Memory B cell (primary cell): ENCODE results near the gene CLPSL2.
A peak's percentile ranks its signal among the peaks of the same experiment; 100 is the strongest.
"Not testable (repeated sequence)": the region's sequence is repeated elsewhere in the genome, so short reads cannot be mapped to it uniquely, and the experiment has no call there.

Source experiments
- ATAC-seq: fragments of 150-1000 bp; cut with Tn5 transposase; 2 replicates; pipeline ENCODE4 v1.10.0; 2021; ENCODE audit warnings: low read depth, mild to moderate bottlenecking, moderate library complexity
- DNase-seq, 2 donors: peaks; one replicate each; pipeline ENCODE4 v3.0.0; 2022; ENCODE audit warnings: low spot score in 2 of 2
- H3K27ac Mint-ChIP-seq: one replicate; pipeline ENCODE4 v1.8.0; 2022; ENCODE audit warnings: mild to moderate bottlenecking, moderate library complexity, mixed read lengths
- H3K27me3 Mint-ChIP-seq: one replicate; pipeline ENCODE4 v1.8.0; 2022; ENCODE audit warnings: mixed read lengths
- H3K36me3 Mint-ChIP-seq: one replicate; pipeline ENCODE4 v1.8.0; 2022; ENCODE audit warnings: mild to moderate bottlenecking, mixed read lengths
- H3K4me1 Mint-ChIP-seq: one replicate; pipeline ENCODE4 v1.8.0; 2022; ENCODE audit warnings: mixed read lengths
- H3K4me3 Mint-ChIP-seq: one replicate; pipeline ENCODE4 v1.8.0; 2022; ENCODE audit warnings: mild to moderate bottlenecking, moderate library complexity, mixed read lengths
- H3K9me3 Mint-ChIP-seq: one replicate; pipeline ENCODE4 v1.8.0; 2022; ENCODE audit warnings: mixed read lengths

CLPSL2 gene

GRCh38 chr6:35776364-35777215 is at the start of gene CLPSL2:
Gene CLPSL2 (plus strand): TSS chr6:35776598. CDS start chr6:35776619, 21 bp downstream.
- Mint-ChIP-seq H3K4me3 (peak within 1 kb of the TSS; percentile 86), H3K4me1 (peaks cover 11% of the 10 kb centered on the region), H3K36me3 (no peaks in the 10 kb centered on the region), H3K9me3 (no peaks in the 10 kb centered on the region), H3K27ac (peak within 1 kb of the TSS; percentile 74), H3K27me3 (peaks cover 5% of the 10 kb centered on the region)
- DNase-seq: peak in 1 of 2 donors; percentile 27
- ATAC-seq: peak; percentile 74

GRCh38 chr6:35727231-35727934 is 49.0 kb upstream of the CLPSL2 start:
- ATAC-seq (peak; percentile 13), DNase-seq (no peak)
- Mint-ChIP-seq H3K36me3 (no peaks in the 10 kb centered on the region), H3K4me3 (peak overlapping the region; percentile 72), H3K27me3 (no peaks in the 10 kb centered on the region), H3K9me3 (no peaks in the 10 kb centered on the region), H3K4me1 (peaks cover 40% of the 10 kb centered on the region), H3K27ac (peak overlapping the region; percentile 35)

- peak overlapping the region; percentile 78 for H3K27ac Mint-ChIP-seq
- H3K4me1 Mint-ChIP-seq: peaks cover 40% of the 10 kb centered on the region
- no peaks in the 10 kb centered on the region for H3K36me3 Mint-ChIP-seq
- H3K4me3 Mint-ChIP-seq: peak overlapping the region; percentile 87
- no peaks in the 10 kb centered on the region for H3K27me3 Mint-ChIP-seq
- DNase-seq (peak; percentile 56 to 67), ATAC-seq (peak; percentile 49)
- no peaks in the 10 kb centered on the region for H3K9me3 Mint-ChIP-seq
Measured at GRCh38 chr6:35727935-35728682, 48.3 kb upstream of the CLPSL2 start.

- Mint-ChIP-seq H3K4me1 (peaks cover 40% of the 10 kb centered on the region), H3K9me3 (no peaks in the 10 kb centered on the region), H3K36me3 (no peaks in the 10 kb centered on the region), H3K4me3 (peak overlapping the region; percentile 87), H3K27me3 (no peaks in the 10 kb centered on the region), H3K27ac (peak overlapping the region; percentile 78)
- DNase-seq: no peak
- no peak for ATAC-seq
Measured at GRCh38 chr6:35728683-35729678, 47.4 kb upstream of the CLPSL2 start.

GRCh38 chr6:35729722-35730121 is 46.7 kb upstream of the CLPSL2 start:
- H3K36me3 Mint-ChIP-seq: no peaks in the 10 kb centered on the region
- H3K27me3 Mint-ChIP-seq: no peaks in the 10 kb centered on the region
- no peak overlapping the region for H3K27ac Mint-ChIP-seq
- DNase-seq (no peak), ATAC-seq (no peak)
- H3K4me1 Mint-ChIP-seq: peaks cover 40% of the 10 kb centered on the region
- H3K9me3 Mint-ChIP-seq: no peaks in the 10 kb centered on the region
- H3K4me3 Mint-ChIP-seq: peak overlapping the region; percentile 15

- Mint-ChIP-seq H3K27me3 (no peaks in the 10 kb centered on the region), H3K9me3 (no peaks in the 10 kb centered on the region), H3K4me3 (peak overlapping the region; percentile 95), H3K36me3 (no peaks in the 10 kb centered on the region), H3K27ac (peak overlapping the region; percentile 95), H3K4me1 (peaks cover 39% of the 10 kb centered on the region)
- ATAC-seq (peak; percentile 0), DNase-seq (no peak)
Measured at GRCh38 chr6:35730745-35731413, 45.5 kb upstream of the CLPSL2 start.

- DNase-seq (peak; percentile 93 to 99), ATAC-seq (peak; percentile 69)
- Mint-ChIP-seq H3K4me3 (peak overlapping the region; percentile 95), H3K4me1 (peaks cover 41% of the 10 kb centered on the region), H3K27me3 (no peaks in the 10 kb centered on the region), H3K27ac (peak overlapping the region; percentile 95), H3K9me3 (no peaks in the 10 kb centered on the region), H3K36me3 (no peaks in the 10 kb centered on the region)
Measured at GRCh38 chr6:35731414-35731735, 45.0 kb upstream of the CLPSL2 start.

- ATAC-seq (peak; percentile 67), DNase-seq (peak; percentile 90 to 92)
- Mint-ChIP-seq H3K27me3 (no peaks in the 10 kb centered on the region), H3K27ac (peak overlapping the region; percentile 95), H3K9me3 (no peaks in the 10 kb centered on the region), H3K4me1 (peaks cover 37% of the 10 kb centered on the region), H3K4me3 (peak overlapping the region; percentile 95), H3K36me3 (no peaks in the 10 kb centered on the region)
Measured at GRCh38 chr6:35731736-35732532, 44.5 kb upstream of the CLPSL2 start.

GRCh38 chr6:35733633-35734032 is 42.8 kb upstream of the CLPSL2 start:
- H3K36me3 Mint-ChIP-seq: no peaks in the 10 kb centered on the region
- no peaks in the 10 kb centered on the region for H3K27me3 Mint-ChIP-seq
- H3K9me3 Mint-ChIP-seq: no peaks in the 10 kb centered on the region
- H3K4me1 Mint-ChIP-seq: peaks cover 28% of the 10 kb centered on the region
- H3K4me3 Mint-ChIP-seq: no peak overlapping the region
- no peak for ATAC-seq
- DNase-seq: no peak
- peak overlapping the region; percentile 11 for H3K27ac Mint-ChIP-seq

- not testable (repeated sequence) for H3K4me3 Mint-ChIP-seq, DNase-seq, ATAC-seq, H3K27me3 Mint-ChIP-seq, H3K36me3 Mint-ChIP-seq, H3K27ac Mint-ChIP-seq, H3K9me3 Mint-ChIP-seq
- H3K4me1 Mint-ChIP-seq: peaks cover 23% of the 10 kb centered on the region
Measured at GRCh38 chr6:35734319-35734718, 42.1 kb upstream of the CLPSL2 start.

GRCh38 chr6:35735452-35735851 is 40.9 kb upstream of the CLPSL2 start:
- Mint-ChIP-seq H3K9me3 (no peaks in the 10 kb centered on the region), H3K4me1 (peaks cover 16% of the 10 kb centered on the region), H3K36me3 (no peaks in the 10 kb centered on the region), H3K27ac (no peak overlapping the region), H3K27me3 (no peaks in the 10 kb centered on the region), H3K4me3 (no peak overlapping the region)
- ATAC-seq (no peak), DNase-seq (no peak)

GRCh38 chr6:35736253-35736894 is 40.0 kb upstream of the CLPSL2 start:
- H3K4me1 Mint-ChIP-seq: peaks cover 14% of the 10 kb centered on the region
- H3K36me3 Mint-ChIP-seq: no peaks in the 10 kb centered on the region
- DNase-seq (peak; percentile 88 to 89), ATAC-seq (peak; percentile 29)
- no peaks in the 10 kb centered on the region for H3K27me3 Mint-ChIP-seq
- no peaks in the 10 kb centered on the region for H3K9me3 Mint-ChIP-seq
- H3K4me3 Mint-ChIP-seq: no peak overlapping the region
- H3K27ac Mint-ChIP-seq: no peak overlapping the region
